ENCODE data around the gene ALX3.
A peak's percentile ranks its signal among the peaks of the same experiment; 100 is the strongest.

Gene ALX3

GRCh38 chr1:110070282-110070669 lies 196 bp downstream of the ALX3 start:
- Histone ChIP-seq H4K8ac (ENCODE audit: low read depth, low read length) (no peak overlapping the region), H3K14ac (ENCODE audit: low read length) (no peak overlapping the region), H3K4ac (ENCODE audit: low read length) (no peak overlapping the region), H3K9ac (ENCODE audit: low read depth, low read length, poor library complexity) (no peak overlapping the region), H2BK12ac (ENCODE audit: low read length) (no peak overlapping the region), H2BK15ac (ENCODE audit: low read length) (no peak overlapping the region), H3K23ac (ENCODE audit: low read depth, low read length, poor library complexity) (peak overlapping the region; percentile 60), H4K91ac (ENCODE audit: low read depth, low read length, poor library complexity) (no peak overlapping the region), H3K27ac (replicated peaks; ENCODE audit: low read length) (no peak overlapping the region), H3K4me3 (ENCODE audit: low read length in 2 of 2) (peak overlapping the region in 1 of 2 donors; percentile 63), H3K79me1 (ENCODE audit: low read depth, low read length) (no peaks in the 10 kb centered on the region), H3K9me3 (replicated peaks in 1 of 2; ENCODE audit: control insufficient read depth in 2 of 2, insufficient read depth in 1 of 2, low read depth in 1 of 2, low read length in 2 of 2) (peaks cover 4 to 6% of the 10 kb centered on the region in 2 donors), H2BK5ac (ENCODE audit: low read length) (no peak overlapping the region), H2AFZ (ENCODE audit: low read length) (peak overlapping the region; percentile 72), H3K4me2 (ENCODE audit: insufficient read depth, low read length, poor library complexity, severe bottlenecking) (peak overlapping the region; percentile 90), H2AK5ac (ENCODE audit: low read depth, low read length) (no peak overlapping the region), H3K36me3 (replicated peaks in 1 of 2; ENCODE audit: control insufficient read depth in 2 of 2, insufficient read depth in 2 of 2, low read length in 2 of 2) (no peaks in the 10 kb centered on the region), H3K18ac (ENCODE audit: low read length) (peak overlapping the region; percentile 69), H3K27me3 (ENCODE audit: control insufficient read depth in 3 of 3, insufficient read depth in 3 of 3, low read depth in 1 of 3, low read length in 3 of 3) (peaks cover 38 to 95% (median 67%) of the 10 kb centered on the region in 3 experiments), H3K4me1 (ENCODE audit: control insufficient read depth in 2 of 2, insufficient read depth in 1 of 2, low read depth in 1 of 2, low read length in 2 of 2) (peaks cover 0 to 7% of the 10 kb centered on the region in 2 donors), H2BK120ac (ENCODE audit: low read depth, low read length) (no peak overlapping the region)
- WGBS, 2 donors (ENCODE audit: extremely low coverage in 2 of 2, insufficient read length in 2 of 2, insufficient replicate concordance in 1 of 2): no CpG with 5 or more reads among the region's 52 CpGs
- DNase-seq (ENCODE audit: low spot score): no peak

GRCh38 chr1:110069404-110070281 lies 829 bp downstream of the ALX3 start:
- Histone ChIP-seq H3K27ac (replicated peaks; ENCODE audit: low read length) (no peak overlapping the region), H3K4ac (ENCODE audit: low read length) (no peak overlapping the region), H3K14ac (ENCODE audit: low read length) (no peak overlapping the region), H3K27me3 (ENCODE audit: control insufficient read depth in 3 of 3, insufficient read depth in 3 of 3, low read depth in 1 of 3, low read length in 3 of 3) (peaks cover 38 to 95% (median 70%) of the 10 kb centered on the region in 3 experiments), H3K4me1 (ENCODE audit: control insufficient read depth in 2 of 2, insufficient read depth in 1 of 2, low read depth in 1 of 2, low read length in 2 of 2) (peaks cover 0 to 7% of the 10 kb centered on the region in 2 donors), H3K18ac (ENCODE audit: low read length) (peak overlapping the region; percentile 81), H3K4me2 (ENCODE audit: insufficient read depth, low read length, poor library complexity, severe bottlenecking) (peak overlapping the region; percentile 90), H3K23ac (ENCODE audit: low read depth, low read length, poor library complexity) (peak overlapping the region; percentile 60), H2AK5ac (ENCODE audit: low read depth, low read length) (peak overlapping the region; percentile 8), H2BK12ac (ENCODE audit: low read length) (no peak overlapping the region), H3K9me3 (replicated peaks in 1 of 2; ENCODE audit: control insufficient read depth in 2 of 2, insufficient read depth in 1 of 2, low read depth in 1 of 2, low read length in 2 of 2) (peaks cover 4 to 6% of the 10 kb centered on the region in 2 donors), H2BK5ac (ENCODE audit: low read length) (peak overlapping the region; percentile 8), H3K4me3 (ENCODE audit: low read length in 2 of 2) (peak overlapping the region in 1 of 2 donors; percentile 63), H3K79me1 (ENCODE audit: low read depth, low read length) (no peaks in the 10 kb centered on the region), H3K9ac (ENCODE audit: low read depth, low read length, poor library complexity) (peak overlapping the region; percentile 75), H4K8ac (ENCODE audit: low read depth, low read length) (no peak overlapping the region), H4K91ac (ENCODE audit: low read depth, low read length, poor library complexity) (no peak overlapping the region), H2AFZ (ENCODE audit: low read length) (peak overlapping the region; percentile 72), H3K36me3 (replicated peaks in 1 of 2; ENCODE audit: control insufficient read depth in 2 of 2, insufficient read depth in 2 of 2, low read length in 2 of 2) (no peaks in the 10 kb centered on the region), H2BK15ac (ENCODE audit: low read length) (peak overlapping the region; percentile 8), H2BK120ac (ENCODE audit: low read depth, low read length) (no peak overlapping the region)
- WGBS, 2 donors (ENCODE audit: extremely low coverage in 2 of 2, insufficient read length in 2 of 2, insufficient replicate concordance in 1 of 2): no CpG with 5 or more reads among the region's 64 CpGs
- DNase-seq (ENCODE audit: low spot score): no peak

GRCh38 chr1:110068646-110069403 lies 1.6 kb downstream of the ALX3 start:
- no CpG with 5 or more reads among the region's 68 CpGs for WGBS, 2 donors (ENCODE audit: extremely low coverage in 2 of 2, insufficient read length in 2 of 2, insufficient replicate concordance in 1 of 2)
- Histone ChIP-seq H2BK5ac (ENCODE audit: low read length) (peak overlapping the region; percentile 5), H2BK12ac (ENCODE audit: low read length) (no peak overlapping the region), H3K4me2 (ENCODE audit: insufficient read depth, low read length, poor library complexity, severe bottlenecking) (no peak overlapping the region), H3K4ac (ENCODE audit: low read length) (no peak overlapping the region), H3K14ac (ENCODE audit: low read length) (no peak overlapping the region), H3K79me1 (ENCODE audit: low read depth, low read length) (no peaks in the 10 kb centered on the region), H3K27me3 (ENCODE audit: control insufficient read depth in 3 of 3, insufficient read depth in 3 of 3, low read depth in 1 of 3, low read length in 3 of 3) (peaks cover 38 to 87% (median 68%) of the 10 kb centered on the region in 3 experiments), H2AK5ac (ENCODE audit: low read depth, low read length) (no peak overlapping the region), H2BK120ac (ENCODE audit: low read depth, low read length) (no peak overlapping the region), H3K18ac (ENCODE audit: low read length) (peak overlapping the region; percentile 81), H3K9ac (ENCODE audit: low read depth, low read length, poor library complexity) (no peak overlapping the region), H3K36me3 (replicated peaks in 1 of 2; ENCODE audit: control insufficient read depth in 2 of 2, insufficient read depth in 2 of 2, low read length in 2 of 2) (no peaks in the 10 kb centered on the region), H4K91ac (ENCODE audit: low read depth, low read length, poor library complexity) (no peak overlapping the region), H2BK15ac (ENCODE audit: low read length) (no peak overlapping the region), H2AFZ (ENCODE audit: low read length) (peak overlapping the region; percentile 59), H3K9me3 (replicated peaks in 1 of 2; ENCODE audit: control insufficient read depth in 2 of 2, insufficient read depth in 1 of 2, low read depth in 1 of 2, low read length in 2 of 2) (peaks cover 4 to 6% of the 10 kb centered on the region in 2 donors), H4K8ac (ENCODE audit: low read depth, low read length) (no peak overlapping the region), H3K23ac (ENCODE audit: low read depth, low read length, poor library complexity) (no peak overlapping the region), H3K4me1 (ENCODE audit: control insufficient read depth in 2 of 2, insufficient read depth in 1 of 2, low read depth in 1 of 2, low read length in 2 of 2) (peaks cover 0 to 7% of the 10 kb centered on the region in 2 donors), H3K4me3 (ENCODE audit: low read length in 2 of 2) (no peak overlapping the region), H3K27ac (replicated peaks; ENCODE audit: low read length) (no peak overlapping the region)
- DNase-seq (ENCODE audit: low spot score): no peak
